GM23248 (cell line): ENCODE results near the gene TTLL13.

ENCODE experiments used
- EZH2 ChIP-seq: fragments of 200-600 bp; sonication (generic); IDR thresholded peaks from 2 replicates; pipeline ENCODE4 v1.6.1; 2018; ENCODE audit warnings: antibody characterized with exemption, mild to moderate bottlenecking; ENCODE audit not compliant: insufficient read depth, poor library complexity, severe bottlenecking
- EZH2phosphoT487 ChIP-seq: fragments of 200-600 bp; sonication (generic); IDR thresholded peaks from 2 replicates; pipeline ENCODE4 v1.6.1; 2018; ENCODE audit warnings: antibody characterized with exemption, moderate library complexity, mild to moderate bottlenecking, low read depth; ENCODE audit not compliant: insufficient read depth

DNA sequence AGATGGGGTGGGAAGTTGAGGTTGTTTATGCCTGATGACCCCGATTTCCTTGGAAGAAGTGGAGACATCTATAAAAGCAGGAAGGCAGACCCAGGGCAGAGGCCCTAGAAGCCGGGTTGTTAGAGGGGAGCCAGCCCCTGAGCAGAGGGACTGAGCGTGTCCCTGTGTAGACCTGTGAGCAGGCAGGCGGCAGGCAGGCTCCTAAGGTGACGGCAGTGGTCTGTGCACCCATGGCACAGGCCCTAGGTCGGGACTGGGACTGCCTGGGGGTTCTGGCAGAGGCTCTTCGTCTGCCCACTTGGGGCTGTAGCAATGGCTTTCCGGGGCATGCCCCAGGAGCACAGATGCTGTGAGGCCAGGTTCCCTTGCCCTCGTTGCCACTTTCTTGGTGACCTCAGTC lies 38.3 kb upstream of the TTLL13 start:
- no peak for TF ChIP-seq EZH2
- no peak for TF ChIP-seq EZH2phosphoT487
